ENCODE results near the gene LCOR.

The LCOR gene

DNA sequence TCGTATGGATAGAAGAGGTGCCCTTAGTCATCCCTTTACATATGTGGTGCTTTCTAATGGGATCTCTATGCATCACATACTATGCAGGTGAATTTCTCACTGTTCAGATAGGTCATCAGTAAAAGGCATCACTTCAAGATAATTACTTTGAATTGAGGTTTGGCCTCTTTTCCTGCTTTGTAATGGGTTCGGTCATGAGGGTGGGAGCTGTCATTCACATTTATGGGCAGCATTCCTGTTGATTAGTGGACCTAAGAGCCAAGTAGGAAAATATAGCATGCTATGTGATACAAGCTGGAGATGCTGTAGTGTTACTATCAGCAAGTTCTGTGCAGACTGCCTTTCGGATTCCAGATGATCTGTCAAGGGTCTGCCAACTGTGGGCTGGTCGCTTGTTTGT, 156.3 kb downstream of the LCOR start:
- DNase-seq: no peak

GRCh38 chr10:96991313-96991841, 159.3 kb downstream of the LCOR start:
- DNase-seq: no peak

DNA sequence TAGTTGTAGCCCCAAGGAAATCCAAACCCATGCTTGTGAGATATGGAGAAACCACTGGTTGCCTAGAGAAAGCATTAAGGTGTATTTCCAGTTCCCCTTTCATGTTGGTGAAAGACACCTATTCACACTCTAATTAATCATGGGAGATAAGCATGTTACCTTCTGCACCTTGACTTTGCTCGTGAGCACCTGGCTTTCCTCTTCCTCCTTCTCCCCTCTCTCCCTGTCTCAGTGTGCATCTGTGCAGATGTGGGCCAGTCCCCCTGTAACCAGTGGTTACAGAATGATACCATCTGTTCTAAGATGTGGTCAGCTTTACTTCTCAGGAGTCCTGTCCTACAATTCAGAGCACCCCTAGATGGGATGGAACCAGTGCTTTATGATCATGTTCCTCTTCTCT, 160.6 kb downstream of the LCOR start:
- DNase-seq: no peak

DNA sequence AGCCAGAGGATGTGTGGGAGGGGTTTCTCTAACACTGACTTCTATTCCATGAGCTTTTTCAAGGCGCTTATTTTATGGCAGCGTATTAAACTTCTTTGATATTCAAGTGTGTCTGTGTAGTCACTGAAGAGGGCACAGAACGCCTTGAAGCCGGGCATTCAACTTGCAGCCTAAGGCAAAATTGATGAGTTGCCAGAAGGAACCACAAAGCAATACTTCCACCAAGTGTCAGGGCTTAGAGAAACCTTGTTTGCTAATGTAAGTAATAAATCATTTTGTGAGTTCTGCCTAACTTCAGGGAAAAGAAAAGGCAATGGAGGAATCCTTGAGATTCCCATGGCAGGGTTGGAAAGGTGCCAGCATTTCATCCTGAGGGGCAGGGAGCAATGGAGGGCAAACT, 163.8 kb downstream of the LCOR start:
- no peak for DNase-seq

GRCh38 chr10:96996275-96996965, 164.3 kb downstream of the LCOR start:
- no peak for DNase-seq

- no peak for DNase-seq
Observed at GRCh38 chr10:96998329-96998888, 166.3 kb downstream of the LCOR start.

- DNase-seq: no peak
Observed at GRCh38 chr10:96999337-96999736, 167.2 kb downstream of the LCOR start.

DNA sequence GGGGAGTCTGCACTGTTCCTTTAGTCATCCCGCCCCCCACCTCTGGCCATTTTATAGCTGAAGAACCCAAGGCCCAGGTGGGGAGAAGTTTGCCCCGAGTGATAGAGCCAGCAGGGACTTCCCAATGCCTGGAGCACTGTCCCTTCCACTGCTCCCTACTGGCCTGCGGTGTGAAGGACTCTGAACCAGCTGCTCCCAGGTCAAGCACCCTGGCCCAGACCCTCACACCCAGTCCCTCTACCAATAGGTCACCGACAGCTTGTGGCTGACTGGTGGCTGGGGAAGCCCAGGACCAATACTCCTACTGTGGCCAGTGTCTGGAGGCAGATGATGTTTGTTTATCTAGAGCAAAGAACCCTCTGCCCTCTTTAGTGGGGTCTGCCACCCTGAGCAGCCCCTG, 167.9 kb downstream of the LCOR start:
- DNase-seq: no peak

DNA sequence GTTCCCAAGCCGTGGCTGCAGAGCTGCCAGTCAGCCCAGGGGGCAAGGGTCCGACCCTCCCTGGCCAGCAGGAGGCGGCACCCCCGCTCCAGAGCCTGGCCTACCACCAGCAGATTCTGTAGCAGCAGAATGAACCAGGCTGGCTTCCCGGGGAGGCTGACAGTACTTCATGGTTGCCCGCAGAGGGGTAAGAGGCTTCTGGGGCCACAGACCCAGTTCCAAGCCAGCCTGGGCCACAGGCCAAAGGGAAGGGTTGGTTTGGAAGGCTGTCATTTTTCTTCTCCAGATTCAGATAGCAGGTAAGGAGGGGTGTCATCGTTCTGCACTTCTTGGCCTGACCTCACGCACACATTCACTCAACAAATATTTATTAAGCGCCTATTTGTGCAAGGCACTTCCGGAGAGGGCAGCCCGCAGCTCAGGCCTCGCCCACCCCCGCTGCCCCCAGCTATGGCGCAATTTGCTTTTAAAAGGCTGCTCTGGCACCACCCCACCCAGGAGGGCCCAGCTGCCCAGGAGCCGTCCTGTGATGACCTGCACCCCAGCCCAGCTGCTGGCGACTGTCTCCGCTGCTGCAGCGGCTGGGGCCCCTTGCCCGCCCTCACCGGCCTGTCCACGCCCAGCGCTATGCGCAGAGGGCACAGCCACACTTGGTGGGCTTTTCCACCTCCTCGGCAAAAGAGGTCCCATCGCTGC, 168.5 kb downstream of the LCOR start:
- no peak for DNase-seq

DNA sequence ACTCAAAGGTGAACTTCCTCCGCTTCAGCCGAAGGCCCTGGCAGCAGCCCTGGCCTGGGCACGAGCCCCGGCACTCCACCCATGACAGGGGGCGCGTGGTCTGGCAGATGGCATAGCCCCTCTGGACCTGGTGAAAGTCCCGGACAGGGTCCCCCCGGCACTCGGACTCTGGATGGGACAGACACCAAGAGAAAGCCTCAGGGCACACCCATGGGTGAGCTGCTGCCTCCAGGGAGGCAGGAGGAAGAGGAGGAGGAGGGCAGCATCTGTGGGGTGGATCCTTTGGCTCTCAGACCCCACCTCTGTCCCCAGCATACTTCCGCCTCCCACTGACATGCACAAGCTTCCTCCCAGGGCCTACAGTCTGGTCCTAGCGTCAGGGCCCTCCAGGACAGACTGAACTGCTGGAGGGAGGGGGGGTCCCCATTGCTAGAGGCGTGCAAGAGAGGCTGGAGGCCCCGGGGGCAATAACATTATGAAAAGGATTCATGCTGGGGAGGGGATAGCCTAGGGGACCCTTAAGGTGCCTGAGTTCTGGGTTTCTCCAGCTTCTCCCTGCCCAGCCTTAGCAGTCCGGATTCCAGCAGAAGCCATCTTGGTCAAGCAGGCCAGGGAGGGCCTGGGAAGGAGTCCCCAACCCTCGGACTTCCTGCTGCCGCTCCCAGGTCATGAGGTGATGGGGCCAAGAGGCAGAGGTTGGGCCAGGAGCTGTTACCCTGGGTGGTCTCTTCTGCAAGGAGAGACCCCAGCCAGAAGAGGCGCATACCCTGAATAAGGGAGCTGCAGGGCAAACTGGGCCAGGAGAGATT, 169.3 kb downstream of the LCOR start:
- DNase-seq: no peak

- no peak for DNase-seq
Observed at GRCh38 chr10:97002670-97003069, 170.6 kb downstream of the LCOR start.

GRCh38 chr10:97003151-97003803, 171.2 kb downstream of the LCOR start:
- no peak for DNase-seq

GRCh38 chr10:97003804-97004201, 171.7 kb downstream of the LCOR start:
- DNase-seq: no peak

DNA sequence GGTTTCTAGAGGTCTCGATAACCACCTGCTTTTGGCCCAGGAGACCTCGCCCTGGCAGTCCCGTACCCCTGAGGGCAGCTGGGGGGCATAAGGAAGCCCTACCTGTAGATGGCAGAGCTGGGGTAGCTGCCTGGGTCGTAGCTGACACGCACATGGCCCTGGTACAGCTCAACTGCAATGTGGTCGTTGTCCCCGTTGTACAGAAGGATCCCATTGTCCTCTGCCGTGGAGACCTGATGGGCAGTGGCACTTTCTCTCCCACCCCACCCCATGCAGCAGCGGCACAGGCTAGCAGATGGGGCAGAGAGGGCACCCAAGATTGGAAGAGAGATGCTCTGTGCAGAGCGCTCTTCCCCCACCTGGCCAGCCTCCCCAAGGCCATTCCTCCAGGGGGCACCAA, 172.5 kb downstream of the LCOR start:
- no peak for DNase-seq

GRCh38 chr10:97005349-97005748, 173.3 kb downstream of the LCOR start:
- no peak for DNase-seq

- DNase-seq: no peak
Observed at GRCh38 chr10:97006364-97006763, 174.3 kb downstream of the LCOR start.

GRCh38 chr10:97007417-97007816, 175.3 kb downstream of the LCOR start:
- no peak for DNase-seq

- DNase-seq: no peak
Observed at GRCh38 chr10:97010695-97011206, 178.7 kb downstream of the LCOR start.

- DNase-seq: no peak
Observed at GRCh38 chr10:97011397-97011796, 179.3 kb downstream of the LCOR start.

DNA sequence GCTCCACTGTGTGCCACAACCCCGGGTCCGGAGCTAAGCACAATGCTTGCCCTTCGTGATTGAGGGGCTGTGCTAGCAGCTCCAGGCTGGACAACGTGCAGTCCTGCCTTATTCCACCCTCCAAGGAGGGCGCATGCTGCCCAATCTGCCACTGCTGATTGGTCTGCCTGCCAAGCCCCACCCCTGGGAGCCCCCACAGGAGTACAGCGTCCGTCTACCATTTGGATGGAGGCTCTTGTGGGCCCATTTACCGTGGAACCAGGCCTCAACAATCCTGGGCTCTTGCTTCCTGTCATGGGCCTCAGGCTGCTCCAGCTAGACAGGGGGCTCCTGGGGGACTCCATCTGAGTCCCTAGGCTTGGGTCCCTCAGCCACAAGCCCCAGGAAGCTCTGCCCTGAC, 180.4 kb downstream of the LCOR start:
- no peak for DNase-seq

- DNase-seq: no peak
Observed at GRCh38 chr10:97013568-97013967, 181.5 kb downstream of the LCOR start.

DNA sequence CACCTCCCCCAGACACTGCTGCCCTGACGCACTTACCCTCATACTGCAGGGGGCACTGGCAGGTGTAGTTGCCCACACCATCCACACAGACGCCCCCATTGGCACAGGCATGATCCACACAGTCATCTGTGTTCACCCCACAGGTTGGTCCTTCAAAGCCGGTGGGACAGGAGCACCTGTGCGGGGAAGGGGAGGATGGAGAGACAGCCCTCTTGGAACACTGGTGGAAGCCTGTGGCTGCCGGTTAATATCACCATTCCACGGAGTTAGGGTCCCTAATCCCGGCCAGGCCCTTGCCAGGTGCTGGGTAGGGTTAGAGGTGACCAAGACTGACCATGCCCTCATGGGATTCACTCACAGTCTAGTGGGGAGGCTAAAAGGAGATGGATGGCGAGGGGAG, 181.9 kb downstream of the LCOR start:
- no peak for DNase-seq

GRCh38 chr10:97015240-97015639, 183.1 kb downstream of the LCOR start:
- no peak for DNase-seq
